IMR-90 (cell line): Measurements from ENCODE around the gene ERGIC1.

Source experiments
- CEBPB ChIP-seq: IDR thresholded peaks from 2 replicates; pipeline ENCODE4 v1.6.1; 2012; ENCODE audit warnings: low read depth, low read length, improper control_type of control experiment
- CHD1 ChIP-seq: IDR thresholded peaks from 2 replicates; pipeline ENCODE4 v1.6.1; 2012; ENCODE audit warnings: low read depth, low read length, improper control_type of control experiment
- MAZ ChIP-seq: IDR thresholded peaks from 2 replicates; pipeline ENCODE4 v1.6.1; 2012; ENCODE audit warnings: low read depth, mild to moderate bottlenecking, low read length, improper control_type of control experiment, moderate library complexity, borderline replicate concordance
- NFE2L2 ChIP-seq: fragments of 150-350 bp; IDR thresholded peaks from 2 replicates; pipeline ENCODE4 v1.6.1; 2016; ENCODE audit warnings: low read depth, mild to moderate bottlenecking, low read length
- POLR2A ChIP-seq: IDR thresholded peaks from 2 replicates; pipeline ENCODE4 v1.6.1; 2012; ENCODE audit warnings: mild to moderate bottlenecking, low read depth, low read length
- RFX5 ChIP-seq: IDR thresholded peaks from 2 replicates; pipeline ENCODE4 v1.8.0; 2012; ENCODE audit warnings: low read depth, mild to moderate bottlenecking, low read length, moderate library complexity
- TF ChIP-seq, protein P1 (sequence below): fragments of 150-350 bp; IDR thresholded peaks from 2 replicates; pipeline ENCODE4 v1.6.1; 2017; ENCODE audit warnings: mild to moderate bottlenecking, antibody characterized with exemption, low read length, low read depth
- TF ChIP-seq, protein P2 (sequence below): conservative IDR thresholded peaks from 2 replicates; pipeline ENCODE4 v1.5.1; 2012; ENCODE audit warnings: mild to moderate bottlenecking, low read depth, low read length, improper control_type of control experiment

DNA sequence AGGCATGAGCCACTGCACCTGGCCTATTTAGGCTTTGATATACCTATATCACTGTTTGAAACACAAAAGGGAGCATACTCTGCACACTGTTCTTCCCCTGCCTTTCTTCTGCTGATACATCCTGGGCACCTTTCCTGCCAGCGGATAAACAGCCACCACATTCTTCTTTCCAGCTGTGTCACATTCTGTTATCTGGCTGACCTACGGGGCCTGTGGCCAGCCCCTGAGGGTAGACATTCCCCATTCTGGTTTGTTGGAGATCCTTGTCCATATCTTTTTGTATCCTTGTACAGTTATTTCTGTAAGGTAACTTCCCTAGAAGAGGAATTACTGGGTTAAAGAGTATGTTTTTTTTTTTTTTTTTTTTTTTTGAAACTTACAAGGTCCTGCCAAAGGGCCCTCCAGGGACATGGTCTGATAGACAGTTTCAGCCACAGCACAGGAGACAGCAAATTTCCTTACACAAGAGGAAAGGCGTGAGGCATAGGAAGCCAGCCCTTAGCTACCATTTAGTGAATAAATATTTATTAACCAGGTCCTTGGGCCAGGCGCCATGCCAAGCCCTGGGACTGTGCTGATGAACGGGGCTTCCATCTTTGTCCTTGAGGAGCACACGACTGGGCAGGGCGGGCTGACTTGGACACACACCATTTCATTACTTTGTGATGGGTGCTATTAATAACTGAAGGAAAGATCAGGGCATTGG is 57.8 kb downstream of the ERGIC1 start:
- TF ChIP-seq, protein P1, sequence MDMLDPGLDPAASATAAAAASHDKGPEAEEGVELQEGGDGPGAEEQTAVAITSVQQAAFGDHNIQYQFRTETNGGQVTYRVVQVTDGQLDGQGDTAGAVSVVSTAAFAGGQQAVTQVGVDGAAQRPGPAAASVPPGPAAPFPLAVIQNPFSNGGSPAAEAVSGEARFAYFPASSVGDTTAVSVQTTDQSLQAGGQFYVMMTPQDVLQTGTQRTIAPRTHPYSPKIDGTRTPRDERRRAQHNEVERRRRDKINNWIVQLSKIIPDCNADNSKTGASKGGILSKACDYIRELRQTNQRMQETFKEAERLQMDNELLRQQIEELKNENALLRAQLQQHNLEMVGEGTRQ: no peak
- TF ChIP-seq, protein P2, sequence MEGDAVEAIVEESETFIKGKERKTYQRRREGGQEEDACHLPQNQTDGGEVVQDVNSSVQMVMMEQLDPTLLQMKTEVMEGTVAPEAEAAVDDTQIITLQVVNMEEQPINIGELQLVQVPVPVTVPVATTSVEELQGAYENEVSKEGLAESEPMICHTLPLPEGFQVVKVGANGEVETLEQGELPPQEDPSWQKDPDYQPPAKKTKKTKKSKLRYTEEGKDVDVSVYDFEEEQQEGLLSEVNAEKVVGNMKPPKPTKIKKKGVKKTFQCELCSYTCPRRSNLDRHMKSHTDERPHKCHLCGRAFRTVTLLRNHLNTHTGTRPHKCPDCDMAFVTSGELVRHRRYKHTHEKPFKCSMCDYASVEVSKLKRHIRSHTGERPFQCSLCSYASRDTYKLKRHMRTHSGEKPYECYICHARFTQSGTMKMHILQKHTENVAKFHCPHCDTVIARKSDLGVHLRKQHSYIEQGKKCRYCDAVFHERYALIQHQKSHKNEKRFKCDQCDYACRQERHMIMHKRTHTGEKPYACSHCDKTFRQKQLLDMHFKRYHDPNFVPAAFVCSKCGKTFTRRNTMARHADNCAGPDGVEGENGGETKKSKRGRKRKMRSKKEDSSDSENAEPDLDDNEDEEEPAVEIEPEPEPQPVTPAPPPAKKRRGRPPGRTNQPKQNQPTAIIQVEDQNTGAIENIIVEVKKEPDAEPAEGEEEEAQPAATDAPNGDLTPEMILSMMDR: no peak
- no peak for TF ChIP-seq MAZ
- TF ChIP-seq CEBPB: no peak
- no peak for TF ChIP-seq NFE2L2
- TF ChIP-seq RFX5: no peak
- TF ChIP-seq CHD1: no peak
- TF ChIP-seq POLR2A: no peak
